ENCODE results near the gene NPSR1. TPM values are rescaled to one million over a fixed set of nuclear protein-coding genes. Genes with fewer than 3 reads are reported as not detected.
"Not testable (repeated sequence)": the region's sequence is repeated elsewhere in the genome, so short reads cannot be mapped to it uniquely, and the experiment has no call there.

Gene NPSR1
- total and polyA plus RNA-seq, 8 donors: not detected

- no peak for TF ChIP-seq CTCF (IDR thresholded peaks at IDR 0.05)
- intact Hi-C loops (cut with DNase I): no loop called here
- Histone ChIP-seq H3K27ac (no peak overlapping the region), H3K9me3 (peaks cover 0 to 5% of the 10 kb centered on the region in 2 donors), H3K27me3 (no peaks in the 10 kb centered on the region), H3K36me3 (no peaks in the 10 kb centered on the region), H3K4me3 (no peak overlapping the region), H3K4me1 (no peaks in the 10 kb centered on the region)
- ATAC-seq (no peak), DNase-seq (no peak)
These were observed 149.7 kb downstream of the NPSR1 start for GRCh38 chr7:34807548-34808340.

- DNase-seq; intact Hi-C loops (cut with DNase I); ATAC-seq; H3K27ac ChIP-seq; H3K4me1 ChIP-seq; H3K4me3 ChIP-seq; H3K27me3 ChIP-seq; H3K9me3 ChIP-seq; H3K36me3 ChIP-seq: not testable (repeated sequence)
These were observed 156.3 kb downstream of the NPSR1 start for GRCh38 chr7:34814203-34814842.

GRCh38 chr7:34821932-34822558, 164.0 kb downstream of the NPSR1 start:
- intact Hi-C loops (cut with DNase I): no loop called here
- DNase-seq (no peak), ATAC-seq (no peak)
- Histone ChIP-seq H3K4me3 (no peak overlapping the region), H3K9me3 (no peaks in the 10 kb centered on the region), H3K4me1 (no peaks in the 10 kb centered on the region), H3K36me3 (no peaks in the 10 kb centered on the region), H3K27me3 (no peaks in the 10 kb centered on the region), H3K27ac (no peak overlapping the region)
- no peak for TF ChIP-seq CTCF (IDR thresholded peaks at IDR 0.05)

GRCh38 chr7:34823650-34824258, 165.7 kb downstream of the NPSR1 start:
- H3K4me1 ChIP-seq: no peaks in the 10 kb centered on the region
- peak; percentile 86 for ATAC-seq
- no peak overlapping the region for H3K4me3 ChIP-seq
- H3K27ac ChIP-seq: no peak overlapping the region
- no peaks in the 10 kb centered on the region for H3K9me3 ChIP-seq
- TF ChIP-seq CTCF (IDR thresholded peaks at IDR 0.05): peak; percentile 62 to 85
- intact Hi-C loops (cut with DNase I): no loop called here
- no peaks in the 10 kb centered on the region for H3K27me3 ChIP-seq
- H3K36me3 ChIP-seq: no peaks in the 10 kb centered on the region
- DNase-seq: peak in 2 of 4 donors; percentile 11 to 52

- ATAC-seq (no peak), DNase-seq (no peak)
- no peaks in the 10 kb centered on the region for H3K36me3 ChIP-seq
- H3K27ac ChIP-seq: no peak overlapping the region
- intact Hi-C loops (cut with DNase I): no loop called here
- no peak for TF ChIP-seq CTCF (IDR thresholded peaks at IDR 0.05)
- H3K9me3 ChIP-seq: no peaks in the 10 kb centered on the region
- H3K4me1 ChIP-seq: no peaks in the 10 kb centered on the region
- H3K4me3 ChIP-seq: no peak overlapping the region
- no peaks in the 10 kb centered on the region for H3K27me3 ChIP-seq
These were observed 167.2 kb downstream of the NPSR1 start for GRCh38 chr7:34825221-34825620.
